IPS-18c (cell line): ENCODE data around the gene FAM13A.
"Not testable (repeated sequence)": the region's sequence is repeated elsewhere in the genome, so short reads cannot be mapped to it uniquely, and the experiment has no call there.

Experiments used
- H3K4me3 ChIP-seq: 2 replicates; pipeline ENCODE4 v1.7.0; 2013; ENCODE audit warnings: low read depth, mild to moderate bottlenecking, low read length, moderate library complexity; ENCODE audit not compliant: insufficient read depth
- H3K9me3 ChIP-seq: one replicate; pipeline ENCODE4 v1.6.1; 2013; ENCODE audit warnings: mild to moderate bottlenecking, low read length, moderate library complexity; ENCODE audit not compliant: control insufficient read depth, insufficient read depth

Gene FAM13A

DNA sequence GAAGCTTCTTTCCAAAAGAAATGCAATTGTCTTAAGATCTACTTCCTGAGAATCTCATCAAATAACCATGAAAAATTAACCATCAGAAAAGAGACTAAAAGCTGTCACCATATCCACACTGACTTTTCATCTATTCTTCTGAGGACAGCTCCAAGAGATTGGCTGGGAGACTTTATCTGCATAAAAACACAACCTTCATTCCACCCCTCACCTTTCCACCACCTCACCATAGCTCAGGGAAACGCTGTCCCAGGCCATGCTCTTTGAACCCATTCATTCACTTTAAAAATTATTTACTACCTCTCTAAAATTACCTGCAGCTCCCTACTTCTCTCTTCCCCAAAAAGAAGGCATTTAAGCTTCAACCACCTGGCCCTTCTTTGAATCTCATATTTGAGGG lies 2.4 kb downstream of the FAM13A start:
- no peak overlapping the region for H3K4me3 ChIP-seq
- H3K9me3 ChIP-seq, result no peaks in the 10 kb centered on the region

GRCh38 chr4:89049853-89050252 lies 7.1 kb downstream of the FAM13A start:
- H3K4me3 ChIP-seq, result no peak overlapping the region
- H3K9me3 ChIP-seq, result no peaks in the 10 kb centered on the region

DNA sequence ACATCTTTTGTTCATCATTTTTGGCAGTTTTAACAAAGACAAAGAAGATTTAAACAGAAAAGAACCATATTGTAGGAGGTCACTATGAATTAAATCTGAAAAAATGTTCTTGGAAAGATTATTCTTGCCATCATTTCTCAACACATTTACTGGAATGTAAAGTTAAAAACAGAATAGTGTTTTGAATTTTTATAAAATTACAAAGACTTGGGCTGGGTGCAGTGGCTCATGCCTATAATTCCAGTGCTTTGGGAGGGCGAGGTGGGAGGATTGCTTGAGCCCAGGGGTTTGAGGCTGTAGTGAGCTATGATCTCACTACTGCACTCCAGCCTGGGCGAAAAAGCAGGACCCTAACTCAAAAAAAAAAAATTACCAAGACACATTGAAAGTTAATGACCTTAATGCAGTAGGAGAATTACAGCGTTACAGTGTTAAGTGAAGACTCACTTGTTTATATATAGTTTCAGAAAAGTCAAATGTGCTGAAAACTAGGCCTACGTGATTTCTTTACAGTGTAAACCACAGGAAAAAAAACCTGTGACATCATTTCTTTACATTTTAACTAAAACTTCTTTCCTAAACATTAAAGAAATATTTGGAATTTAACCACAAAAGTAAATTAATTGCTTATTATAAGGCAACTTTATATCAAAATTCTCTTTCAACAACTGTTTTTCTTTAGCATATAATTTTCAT lies 7.9 kb downstream of the FAM13A start:
- H3K4me3 ChIP-seq, result no peak overlapping the region
- no peaks in the 10 kb centered on the region for H3K9me3 ChIP-seq

DNA sequence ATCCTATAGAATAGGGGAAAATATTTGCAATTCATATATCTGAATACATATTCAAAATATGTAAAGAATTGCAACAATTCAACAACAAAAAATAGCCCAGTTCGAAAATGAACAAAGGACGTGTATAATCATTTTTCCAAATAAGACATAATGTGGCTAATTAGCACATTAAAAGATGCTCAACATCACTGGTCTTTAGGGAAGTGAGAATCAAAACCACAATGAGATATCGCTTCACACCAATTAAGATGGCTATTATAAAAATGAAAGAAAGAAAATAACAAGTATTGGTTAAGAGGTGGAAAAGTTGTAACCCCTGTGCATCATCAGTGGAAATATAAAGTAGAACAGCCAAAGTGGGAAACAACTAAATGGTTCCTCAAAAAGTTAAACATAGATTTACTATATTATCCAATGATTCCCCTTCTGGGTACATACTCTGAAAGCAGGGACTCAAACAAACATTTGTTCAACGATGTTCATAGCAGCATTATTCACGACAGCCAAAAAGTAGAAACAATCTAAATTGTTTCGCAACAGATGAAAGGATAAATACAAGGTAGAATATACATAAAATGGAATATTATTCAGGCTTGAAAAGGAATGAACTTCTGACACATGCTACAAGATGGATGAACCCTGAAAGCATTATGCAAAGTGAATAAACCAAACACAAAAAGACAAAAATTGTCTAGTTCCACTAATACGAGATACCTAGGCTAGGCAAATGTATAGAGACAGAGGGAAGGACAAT lies 12.7 kb downstream of the FAM13A start:
- Histone ChIP-seq H3K9me3 (no peaks in the 10 kb centered on the region), H3K4me3 (no peak overlapping the region)

- Histone ChIP-seq H3K9me3 (peaks cover 2% of the 10 kb centered on the region), H3K4me3 (no peak overlapping the region)
These were observed 14.9 kb downstream of the FAM13A start for GRCh38 chr4:89042055-89042454.

DNA sequence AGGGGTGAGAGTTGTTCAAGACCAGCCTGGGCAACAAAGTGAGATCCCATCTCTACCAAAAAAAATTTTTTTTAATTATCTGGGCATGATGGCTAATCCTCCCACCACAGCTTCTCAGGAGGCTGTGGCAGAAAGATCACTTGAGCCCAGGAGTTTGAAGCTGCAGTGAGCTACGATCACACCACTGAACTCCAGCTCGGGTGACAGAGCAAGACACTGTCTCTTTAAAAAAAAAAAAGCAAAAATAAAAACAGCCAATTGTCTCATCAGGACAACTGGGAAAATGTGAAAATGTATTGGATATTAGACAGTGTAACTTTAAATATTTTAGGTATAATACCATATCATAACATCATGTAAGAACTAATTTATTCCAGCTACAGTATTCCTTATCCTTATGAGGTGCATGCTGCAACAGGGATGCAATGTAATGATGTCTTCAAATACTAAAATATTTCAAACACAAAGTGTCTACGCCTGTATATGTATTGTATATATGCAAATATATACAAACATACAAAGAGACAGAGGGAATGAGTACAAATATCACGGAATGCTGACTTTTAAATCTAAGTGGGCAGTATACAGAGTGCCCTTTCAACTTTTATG lies 17.2 kb downstream of the FAM13A start:
- Histone ChIP-seq H3K4me3 (no peak overlapping the region), H3K9me3 (peaks cover 8% of the 10 kb centered on the region)

DNA sequence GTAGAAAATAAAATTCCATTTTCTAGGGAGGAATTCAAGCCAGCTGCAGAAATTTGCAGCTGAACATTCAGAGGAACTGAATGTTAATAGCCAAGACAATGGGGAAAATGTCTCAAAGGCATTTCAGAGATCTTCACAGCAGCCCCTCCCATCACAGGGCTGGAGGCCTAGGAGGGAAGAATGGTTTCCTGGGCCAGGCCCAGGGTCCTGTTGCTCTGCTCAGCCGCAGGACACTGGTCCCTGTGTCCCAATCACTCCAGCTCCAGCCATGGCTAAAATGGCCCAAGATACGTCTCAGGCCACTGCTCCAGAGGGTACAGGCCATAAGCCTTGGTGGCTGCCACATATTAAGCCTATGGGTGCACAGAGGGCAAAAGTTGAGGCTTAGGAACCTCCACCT lies 20.4 kb downstream of the FAM13A start:
- Histone ChIP-seq H3K9me3 (peaks cover 8% of the 10 kb centered on the region), H3K4me3 (no peak overlapping the region)

- Histone ChIP-seq H3K9me3 (no peaks in the 10 kb centered on the region), H3K4me3 (no peak overlapping the region)
These were observed 25.7 kb downstream of the FAM13A start for GRCh38 chr4:89031272-89031671.

DNA sequence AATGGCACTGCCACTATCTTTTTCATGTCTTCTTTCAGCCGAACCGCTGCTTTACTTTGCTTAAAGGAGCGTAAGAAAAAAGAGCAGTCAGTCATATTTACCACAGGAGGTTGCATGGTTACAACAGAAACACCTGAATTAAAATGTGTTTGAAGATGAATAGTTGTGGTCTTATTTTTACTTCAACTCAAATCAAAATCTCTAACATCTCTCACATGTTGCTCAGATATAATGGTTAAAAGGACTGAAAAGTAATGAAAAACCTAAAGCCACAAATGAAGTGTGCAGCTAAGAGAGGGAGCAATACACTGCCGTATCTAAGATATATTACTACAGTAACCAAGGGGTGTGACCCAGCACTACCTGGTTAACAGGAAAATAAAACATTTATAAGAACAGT lies 27.4 kb downstream of the FAM13A start:
- Histone ChIP-seq H3K9me3 (no peaks in the 10 kb centered on the region), H3K4me3 (no peak overlapping the region)

DNA sequence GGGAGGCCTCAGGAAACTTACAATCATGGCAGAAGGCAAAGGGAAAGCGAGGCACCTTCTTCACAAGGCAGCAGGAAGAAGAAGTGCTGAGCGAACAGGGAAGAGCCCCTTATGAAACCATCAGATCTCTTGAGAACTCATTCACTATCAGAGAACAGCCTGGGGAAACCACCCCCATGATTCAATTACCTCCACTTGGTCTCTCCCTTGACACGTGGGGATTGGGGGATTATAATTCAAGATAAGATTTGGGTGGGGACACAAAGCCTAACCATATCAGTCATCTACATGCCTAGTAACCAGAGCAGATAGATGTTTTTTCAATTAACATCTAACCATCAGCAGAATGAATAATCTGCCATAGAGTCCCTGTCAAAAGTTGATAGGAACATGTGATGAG lies 30.4 kb downstream of the FAM13A start:
- H3K9me3 ChIP-seq, result no peaks in the 10 kb centered on the region
- H3K4me3 ChIP-seq, result no peak overlapping the region

- no peak overlapping the region for H3K4me3 ChIP-seq
- H3K9me3 ChIP-seq, result no peaks in the 10 kb centered on the region
These were observed 32.8 kb downstream of the FAM13A start for GRCh38 chr4:89024051-89024675.

DNA sequence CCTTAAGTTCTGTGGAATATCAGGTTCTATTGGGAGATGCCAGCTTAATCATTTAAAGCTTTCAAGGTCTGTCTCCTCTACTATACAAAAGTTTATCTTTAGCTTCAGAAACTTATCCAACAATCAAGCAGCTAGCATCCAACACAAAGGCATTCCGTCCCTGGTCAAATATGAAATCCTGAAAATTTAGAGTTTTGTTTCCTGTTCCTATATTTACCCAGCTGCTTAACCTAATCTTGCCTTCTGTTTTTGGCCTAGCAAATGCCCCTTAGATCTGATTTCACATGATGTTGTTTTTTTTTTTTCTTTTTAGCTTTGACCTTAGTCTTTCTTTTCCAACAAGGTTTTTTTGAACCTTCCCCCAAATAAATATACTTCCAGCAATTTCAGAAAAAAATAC lies 33.8 kb downstream of the FAM13A start:
- Histone ChIP-seq H3K9me3 (no peaks in the 10 kb centered on the region), H3K4me3 (no peak overlapping the region)

GRCh38 chr4:89022426-89023128 lies 34.4 kb downstream of the FAM13A start:
- H3K9me3 ChIP-seq, result no peaks in the 10 kb centered on the region
- no peak overlapping the region for H3K4me3 ChIP-seq

DNA sequence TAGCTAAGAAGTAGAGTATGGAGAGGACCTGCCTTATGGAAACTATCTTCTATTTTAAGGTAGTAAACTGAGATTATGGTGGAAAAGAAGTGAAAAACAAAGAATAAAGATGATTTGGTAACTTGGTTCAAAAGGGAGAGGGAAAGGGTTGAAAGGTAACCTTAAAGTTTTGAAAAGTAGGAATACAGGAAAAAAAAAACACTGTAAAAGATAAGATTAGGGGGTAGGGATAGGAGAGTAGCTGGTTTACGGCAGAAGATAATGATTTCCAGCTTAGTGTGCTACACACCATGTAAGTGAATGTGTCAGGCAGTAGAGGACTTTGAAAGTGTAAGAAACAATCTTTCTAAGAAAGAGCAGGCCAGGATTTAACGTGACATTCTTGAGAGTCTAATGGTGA lies 35.3 kb downstream of the FAM13A start:
- H3K9me3 ChIP-seq, result no peaks in the 10 kb centered on the region
- no peak overlapping the region for H3K4me3 ChIP-seq

DNA sequence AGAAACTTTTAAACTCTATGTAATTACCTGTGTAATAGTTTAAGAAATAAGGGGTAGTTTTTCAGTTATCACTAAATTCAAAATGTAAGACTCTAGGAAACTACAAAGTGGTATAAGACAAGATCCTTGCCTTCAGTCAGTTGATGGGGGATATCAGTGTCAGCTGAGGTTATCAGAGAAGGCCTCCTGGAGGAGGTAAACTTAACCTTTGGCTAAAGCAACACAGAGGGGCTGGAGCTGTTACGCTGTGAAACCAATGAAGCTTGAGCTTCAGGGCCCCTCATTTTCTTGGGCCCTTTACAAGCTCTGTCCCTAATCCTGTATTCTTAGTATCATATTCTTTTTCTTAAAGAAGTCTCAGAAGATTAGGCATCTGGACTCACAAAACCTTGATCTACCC lies 35.9 kb downstream of the FAM13A start:
- Histone ChIP-seq H3K9me3 (no peaks in the 10 kb centered on the region), H3K4me3 (no peak overlapping the region)

- not testable (repeated sequence) for H3K4me3 ChIP-seq, H3K9me3 ChIP-seq
These were observed 42.1 kb downstream of the FAM13A start for GRCh38 chr4:89014897-89015296.

- no peak overlapping the region for H3K4me3 ChIP-seq
- H3K9me3 ChIP-seq, result no peaks in the 10 kb centered on the region
These were observed 47.1 kb downstream of the FAM13A start for GRCh38 chr4:89009761-89010369.
